LNCaP clone FGC (cell line): ENCODE results near the gene FGR.

Experiments
- DNase-seq: peaks from one replicate; pipeline ENCODE4 v3.0.0-alpha.2; 2011; ENCODE audit warnings: low read depth
- H3K4me3 ChIP-seq: 2 replicates; pipeline ENCODE4 v1.5.1; 2011; ENCODE audit warnings: mild to moderate bottlenecking, low read depth, low read length, control low read depth
- TF ChIP-seq, protein P1 (sequence below): IDR thresholded peaks from 2 replicates; pipeline ENCODE4 v1.5.1; 2012; ENCODE audit warnings: mild to moderate bottlenecking; ENCODE audit not compliant: control insufficient read depth, insufficient read depth; ENCODE audit errors: extremely low read depth

The FGR gene

DNA sequence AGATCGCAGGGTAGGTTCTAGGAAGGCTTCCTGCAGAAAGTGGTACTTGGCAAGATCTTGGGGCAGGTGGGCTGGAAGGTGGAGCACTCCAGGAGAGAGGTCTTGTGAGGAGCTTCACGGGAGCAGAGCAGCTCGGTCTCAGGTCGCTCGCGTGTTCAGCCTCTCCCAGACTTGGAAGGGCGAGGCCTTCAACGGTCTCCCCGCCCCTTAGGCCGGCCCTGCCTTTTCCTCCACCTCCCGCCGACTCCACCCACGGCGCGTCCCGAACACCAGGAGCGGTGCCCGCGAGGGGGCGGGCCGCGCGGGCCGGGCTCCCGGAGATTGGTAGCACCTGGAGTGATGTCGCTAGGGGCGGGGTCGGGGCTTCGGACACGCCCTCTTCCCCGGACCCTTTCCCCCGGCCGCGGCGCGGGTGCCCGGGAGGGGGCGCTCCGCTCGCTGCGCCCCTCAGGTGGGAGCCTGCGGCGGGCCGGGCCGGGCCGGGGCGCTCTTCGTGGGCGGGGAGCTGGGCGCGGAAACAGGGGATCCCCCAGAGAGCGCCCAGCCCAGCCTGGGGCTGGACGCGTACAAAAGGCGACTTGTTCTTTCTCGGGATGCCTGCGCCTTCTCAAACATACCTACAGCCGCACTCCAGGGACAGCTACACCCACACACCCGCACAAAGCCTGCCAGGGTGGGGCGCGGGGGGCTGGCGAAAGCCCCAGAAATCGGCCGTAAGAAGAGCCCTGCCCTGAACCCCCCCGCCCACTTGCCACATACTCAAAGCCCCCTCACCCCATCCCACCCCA, 66.5 kb downstream of the FGR start:
- TF ChIP-seq, protein P1, sequence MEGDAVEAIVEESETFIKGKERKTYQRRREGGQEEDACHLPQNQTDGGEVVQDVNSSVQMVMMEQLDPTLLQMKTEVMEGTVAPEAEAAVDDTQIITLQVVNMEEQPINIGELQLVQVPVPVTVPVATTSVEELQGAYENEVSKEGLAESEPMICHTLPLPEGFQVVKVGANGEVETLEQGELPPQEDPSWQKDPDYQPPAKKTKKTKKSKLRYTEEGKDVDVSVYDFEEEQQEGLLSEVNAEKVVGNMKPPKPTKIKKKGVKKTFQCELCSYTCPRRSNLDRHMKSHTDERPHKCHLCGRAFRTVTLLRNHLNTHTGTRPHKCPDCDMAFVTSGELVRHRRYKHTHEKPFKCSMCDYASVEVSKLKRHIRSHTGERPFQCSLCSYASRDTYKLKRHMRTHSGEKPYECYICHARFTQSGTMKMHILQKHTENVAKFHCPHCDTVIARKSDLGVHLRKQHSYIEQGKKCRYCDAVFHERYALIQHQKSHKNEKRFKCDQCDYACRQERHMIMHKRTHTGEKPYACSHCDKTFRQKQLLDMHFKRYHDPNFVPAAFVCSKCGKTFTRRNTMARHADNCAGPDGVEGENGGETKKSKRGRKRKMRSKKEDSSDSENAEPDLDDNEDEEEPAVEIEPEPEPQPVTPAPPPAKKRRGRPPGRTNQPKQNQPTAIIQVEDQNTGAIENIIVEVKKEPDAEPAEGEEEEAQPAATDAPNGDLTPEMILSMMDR, result peak; percentile 67
- peak; percentile 80 for DNase-seq
- 0 out of 2 replicates have a peak overlapping the region, but pooled peaks have one; percentile 8 for H3K4me3 ChIP-seq

DNA sequence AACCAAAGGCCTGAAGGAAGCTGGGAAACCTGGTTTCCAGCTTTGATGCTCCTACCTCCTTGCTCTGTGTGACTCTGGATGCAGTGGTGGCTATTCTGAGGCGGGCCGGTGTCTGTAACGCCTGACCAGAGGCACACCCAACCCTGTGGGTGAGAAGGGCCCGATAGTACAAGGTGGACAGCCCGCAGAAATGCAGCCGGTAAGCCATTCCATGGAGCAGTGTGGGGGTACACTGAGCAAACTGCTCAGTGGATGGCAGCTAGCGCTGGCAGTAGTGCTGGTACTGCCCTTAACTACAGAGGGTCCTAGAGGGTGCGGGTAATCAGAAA, 67.0 kb downstream of the FGR start:
- DNase-seq, result no peak
- 0 out of 2 replicates have a peak overlapping the region, but pooled peaks have one; percentile 8 for H3K4me3 ChIP-seq
- TF ChIP-seq, protein P1, result no peak

DNA sequence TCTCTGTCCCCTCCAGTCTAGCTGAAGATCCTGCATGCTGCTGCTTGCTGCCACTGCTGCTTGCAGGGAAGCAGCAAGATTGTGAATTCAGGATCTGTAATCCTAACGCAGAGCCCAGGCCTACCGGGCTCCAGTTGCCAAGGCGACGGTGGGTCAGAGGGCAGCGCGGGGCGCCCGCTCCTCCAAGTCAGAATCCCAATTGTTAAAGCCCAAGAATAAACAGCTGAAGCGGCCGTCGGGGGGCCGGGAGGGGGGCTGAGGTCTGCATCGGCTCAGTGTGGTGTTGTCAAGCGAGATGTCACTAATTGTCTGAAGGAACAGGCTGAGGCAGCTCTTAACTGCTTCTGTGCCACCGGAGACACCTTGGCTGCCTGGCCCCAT, 67.8 kb downstream of the FGR start:
- no peak overlapping the region for H3K4me3 ChIP-seq
- DNase-seq, result no peak
- TF ChIP-seq, protein P1, result no peak

DNA sequence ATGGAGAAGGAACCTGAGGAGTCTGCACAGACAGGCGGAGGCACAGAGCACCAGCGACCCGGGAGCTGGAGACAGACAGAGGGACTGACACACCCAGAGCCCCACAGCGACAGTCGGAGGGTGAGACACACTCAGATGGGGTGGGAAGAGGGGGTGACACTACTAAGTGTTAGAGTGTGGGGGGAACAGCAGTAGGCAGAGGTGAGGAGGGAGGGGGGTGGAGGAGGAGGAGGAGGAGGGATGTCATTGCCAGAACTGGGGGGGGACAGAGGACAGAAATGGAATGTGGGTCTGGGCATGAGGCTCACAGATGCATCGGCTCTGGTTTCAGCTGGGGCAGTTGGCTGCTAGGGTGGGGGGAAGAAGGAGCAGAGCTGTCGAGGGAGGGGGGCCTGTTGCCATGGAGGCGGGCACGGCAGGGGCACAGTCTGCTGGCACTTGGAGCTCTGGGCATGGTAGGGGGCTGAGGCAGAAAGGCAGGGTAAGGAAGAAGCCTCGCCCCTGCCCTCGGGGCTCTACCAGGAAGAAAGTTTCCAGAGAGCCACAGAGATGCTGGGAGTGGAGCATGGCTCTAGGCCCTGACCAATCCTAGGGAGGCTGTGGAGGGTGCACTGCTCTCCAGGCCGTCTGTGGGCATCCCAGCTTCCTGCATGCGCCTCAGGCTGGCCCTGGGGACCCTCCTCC, 68.4 kb downstream of the FGR start:
- DNase-seq, result no peak
- TF ChIP-seq, protein P1, result no peak
- H3K4me3 ChIP-seq, result no peak overlapping the region

DNA sequence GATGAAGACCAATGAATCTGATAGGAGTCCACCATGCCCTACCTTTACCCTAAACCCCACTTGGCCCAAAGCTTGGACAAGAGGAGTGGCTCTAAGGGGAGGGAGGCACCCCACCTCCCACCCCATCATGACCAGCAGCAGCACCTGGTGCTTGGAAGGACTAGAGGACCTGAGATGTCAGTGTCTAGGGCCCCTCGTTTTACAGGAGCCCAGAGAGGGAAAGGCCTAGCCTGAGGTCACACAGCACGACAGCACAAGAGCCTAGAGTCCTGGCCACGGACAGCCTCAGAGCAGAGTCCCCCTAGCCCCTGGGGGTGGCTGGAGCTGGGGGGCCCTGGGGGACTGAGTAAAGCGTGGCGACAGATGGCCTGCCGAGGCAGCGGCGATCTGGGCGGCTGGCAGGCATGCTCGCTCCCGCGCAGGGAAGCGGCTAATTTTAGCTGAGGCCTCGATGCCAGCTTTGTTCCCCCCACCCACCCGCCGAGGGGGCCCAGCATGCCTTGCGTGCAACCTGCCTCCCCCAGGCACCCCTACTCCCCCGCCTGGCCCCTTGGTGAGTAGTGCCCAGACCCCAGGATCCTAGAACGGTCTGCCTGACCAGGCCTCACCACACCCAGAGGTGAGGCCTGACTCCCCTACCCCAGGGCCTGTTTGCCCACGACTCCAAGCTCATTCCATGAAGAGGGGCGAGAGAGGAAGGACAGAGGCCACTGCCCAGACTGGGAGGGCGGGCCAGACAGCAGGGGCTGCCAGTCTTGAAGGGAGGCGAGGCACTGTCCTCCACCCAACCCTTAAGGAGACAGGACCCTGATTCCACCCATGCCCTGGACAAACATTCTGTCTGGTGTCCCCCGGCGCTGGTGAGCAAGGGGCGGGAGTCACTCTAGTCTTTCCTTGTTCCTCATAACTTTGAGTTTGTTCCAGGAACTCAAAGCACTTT, 70.0 kb downstream of the FGR start:
- TF ChIP-seq, protein P1, result no peak
- no peak overlapping the region for H3K4me3 ChIP-seq
- DNase-seq, result no peak

DNA sequence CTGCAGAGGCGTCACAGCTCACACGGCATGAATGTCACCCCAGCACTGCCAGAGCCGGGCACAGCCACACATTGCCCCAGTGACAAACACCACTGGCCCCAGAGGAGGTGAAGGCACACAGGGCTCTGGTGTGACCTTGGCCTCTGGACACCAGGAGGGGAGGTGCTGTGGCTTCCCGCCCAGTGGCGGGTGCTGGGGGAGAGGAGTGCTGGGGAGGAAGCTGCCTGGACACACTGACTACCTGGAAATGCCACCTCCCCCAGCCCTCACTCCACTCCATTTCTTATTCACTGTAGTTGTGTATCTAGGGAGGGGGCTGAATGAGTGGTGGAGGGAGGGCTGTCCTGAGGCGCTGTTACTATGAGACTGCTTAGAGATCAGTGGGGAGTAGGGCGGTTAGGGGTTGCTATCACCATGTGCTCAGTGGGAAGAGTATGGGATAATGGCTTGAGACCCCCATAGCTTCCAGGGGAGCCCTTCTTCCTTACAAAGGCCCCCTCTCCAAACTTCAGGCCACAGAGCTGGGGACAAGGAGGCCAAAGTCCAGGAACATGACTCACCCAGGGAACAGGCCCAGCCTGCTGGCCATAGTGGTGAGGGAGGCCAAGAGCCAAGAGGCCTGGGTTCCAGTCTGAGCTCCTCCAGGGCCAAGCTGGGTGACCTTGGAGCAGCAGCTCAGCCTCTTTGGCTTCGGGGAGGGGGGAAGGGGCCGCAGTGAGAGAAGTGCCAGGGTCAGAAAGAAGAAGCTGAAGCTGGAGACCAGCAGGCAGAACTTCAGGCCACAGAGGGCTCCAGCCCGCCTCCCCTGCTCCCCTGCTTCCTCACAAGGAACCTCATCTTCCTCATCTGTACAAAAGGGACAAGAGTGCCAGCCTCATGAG, 71.2 kb downstream of the FGR start:
- TF ChIP-seq, protein P1, result no peak
- DNase-seq, result no peak
- no peak overlapping the region for H3K4me3 ChIP-seq
